GM10248 (cell line): ENCODE results near the gene ORC1.

ENCODE experiments used
- CTCF ChIA-PET: fragments of 300-600 bp; sonication (Branson Sonifier 250); formaldehyde crosslinking; extraction: SDS; loops from one replicate; lab custom pipeline; 2021; ENCODE audit warnings: antibody characterized with exemption; lab: Yijun Ruan, JAX
- POLR2A ChIA-PET: fragments of 350-650 bp; sonication (Branson Sonifier 250); formaldehyde crosslinking; extraction: SDS; loops from one replicate; lab custom pipeline; 2020; ENCODE audit warnings: antibody characterized with exemption; lab: Yijun Ruan, JAX
- DNase-seq: peaks from one replicate; pipeline ENCODE4 v3.0.0; 2012; ENCODE audit errors: extremely low spot score
- TF ChIP-seq, protein P1 (sequence below): IDR thresholded peaks from 2 replicates; pipeline ENCODE4 v1.5.1; 2012; ENCODE audit warnings: mild to moderate bottlenecking, low read depth; ENCODE audit errors: extremely low read depth, missing control alignments, control extremely low read depth

ORC1 gene

DNA sequence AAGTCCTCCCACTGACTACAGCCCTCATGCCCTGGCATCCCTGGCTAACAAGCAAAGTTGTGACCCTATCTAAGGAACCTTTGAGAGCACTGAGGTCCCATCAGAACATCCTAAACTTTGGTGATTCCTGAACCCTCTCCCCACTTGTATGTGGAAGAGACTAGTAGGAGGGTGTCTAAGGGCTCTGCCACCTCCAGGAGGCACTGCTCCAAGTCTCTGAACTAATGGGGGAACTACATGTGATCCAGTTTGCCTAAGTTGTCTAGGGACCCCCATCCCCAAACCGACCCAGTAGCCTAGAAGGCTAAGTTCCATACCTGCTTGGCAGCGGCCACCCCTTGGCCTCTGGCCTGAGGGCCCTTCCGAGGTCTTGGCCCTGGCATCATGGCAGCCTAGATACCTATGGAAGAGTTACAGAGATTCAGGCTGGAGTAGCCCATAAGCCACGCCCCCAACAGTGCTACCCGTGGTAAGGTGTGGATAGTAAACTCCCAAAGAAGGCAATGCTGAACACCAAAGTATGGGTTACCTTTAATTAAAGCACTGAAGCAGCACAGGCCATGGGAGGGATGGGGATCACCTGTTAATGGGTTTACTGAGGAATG is 39.9 kb downstream of the ORC1 start:
- ChIA-PET POLR2A (no interaction called here), CTCF (interaction anchor here (1.5 kb wide), 1 partner anchor 16 kb away, joined by 5 read pairs; no protein-coding TSS in a partner anchor)
- DNase-seq, result no peak
- TF ChIP-seq, protein P1, sequence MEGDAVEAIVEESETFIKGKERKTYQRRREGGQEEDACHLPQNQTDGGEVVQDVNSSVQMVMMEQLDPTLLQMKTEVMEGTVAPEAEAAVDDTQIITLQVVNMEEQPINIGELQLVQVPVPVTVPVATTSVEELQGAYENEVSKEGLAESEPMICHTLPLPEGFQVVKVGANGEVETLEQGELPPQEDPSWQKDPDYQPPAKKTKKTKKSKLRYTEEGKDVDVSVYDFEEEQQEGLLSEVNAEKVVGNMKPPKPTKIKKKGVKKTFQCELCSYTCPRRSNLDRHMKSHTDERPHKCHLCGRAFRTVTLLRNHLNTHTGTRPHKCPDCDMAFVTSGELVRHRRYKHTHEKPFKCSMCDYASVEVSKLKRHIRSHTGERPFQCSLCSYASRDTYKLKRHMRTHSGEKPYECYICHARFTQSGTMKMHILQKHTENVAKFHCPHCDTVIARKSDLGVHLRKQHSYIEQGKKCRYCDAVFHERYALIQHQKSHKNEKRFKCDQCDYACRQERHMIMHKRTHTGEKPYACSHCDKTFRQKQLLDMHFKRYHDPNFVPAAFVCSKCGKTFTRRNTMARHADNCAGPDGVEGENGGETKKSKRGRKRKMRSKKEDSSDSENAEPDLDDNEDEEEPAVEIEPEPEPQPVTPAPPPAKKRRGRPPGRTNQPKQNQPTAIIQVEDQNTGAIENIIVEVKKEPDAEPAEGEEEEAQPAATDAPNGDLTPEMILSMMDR, result no peak

DNA sequence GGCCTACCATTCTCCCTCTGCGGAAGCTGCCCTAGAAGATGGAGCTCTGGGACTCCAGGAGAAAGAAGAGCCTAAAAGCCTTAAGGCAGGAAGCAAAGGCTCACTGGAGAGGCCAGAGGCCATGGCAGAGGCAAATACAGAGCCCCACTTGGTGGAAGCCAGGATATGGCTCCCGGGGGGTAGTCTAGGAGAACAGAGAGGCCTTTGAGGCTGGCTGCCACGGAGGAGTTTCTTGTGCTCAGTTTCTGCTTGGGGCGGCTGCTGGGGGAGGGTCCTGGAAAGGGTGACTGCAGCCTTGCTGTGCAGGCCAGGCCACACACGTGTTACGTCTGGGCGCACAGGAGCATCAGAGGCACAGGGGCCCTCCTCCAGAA is 43.6 kb downstream of the ORC1 start:
- POLR2A ChIA-PET, result no interaction called here
- TF ChIP-seq, protein P1, result no peak
- CTCF ChIA-PET, result interaction anchor here (1.8 to 2.4 kb wide), 2 partner anchors 9 to 12 kb away, joined by 6 to 10 read pairs; no protein-coding TSS in a partner anchor
- DNase-seq, result no peak

DNA sequence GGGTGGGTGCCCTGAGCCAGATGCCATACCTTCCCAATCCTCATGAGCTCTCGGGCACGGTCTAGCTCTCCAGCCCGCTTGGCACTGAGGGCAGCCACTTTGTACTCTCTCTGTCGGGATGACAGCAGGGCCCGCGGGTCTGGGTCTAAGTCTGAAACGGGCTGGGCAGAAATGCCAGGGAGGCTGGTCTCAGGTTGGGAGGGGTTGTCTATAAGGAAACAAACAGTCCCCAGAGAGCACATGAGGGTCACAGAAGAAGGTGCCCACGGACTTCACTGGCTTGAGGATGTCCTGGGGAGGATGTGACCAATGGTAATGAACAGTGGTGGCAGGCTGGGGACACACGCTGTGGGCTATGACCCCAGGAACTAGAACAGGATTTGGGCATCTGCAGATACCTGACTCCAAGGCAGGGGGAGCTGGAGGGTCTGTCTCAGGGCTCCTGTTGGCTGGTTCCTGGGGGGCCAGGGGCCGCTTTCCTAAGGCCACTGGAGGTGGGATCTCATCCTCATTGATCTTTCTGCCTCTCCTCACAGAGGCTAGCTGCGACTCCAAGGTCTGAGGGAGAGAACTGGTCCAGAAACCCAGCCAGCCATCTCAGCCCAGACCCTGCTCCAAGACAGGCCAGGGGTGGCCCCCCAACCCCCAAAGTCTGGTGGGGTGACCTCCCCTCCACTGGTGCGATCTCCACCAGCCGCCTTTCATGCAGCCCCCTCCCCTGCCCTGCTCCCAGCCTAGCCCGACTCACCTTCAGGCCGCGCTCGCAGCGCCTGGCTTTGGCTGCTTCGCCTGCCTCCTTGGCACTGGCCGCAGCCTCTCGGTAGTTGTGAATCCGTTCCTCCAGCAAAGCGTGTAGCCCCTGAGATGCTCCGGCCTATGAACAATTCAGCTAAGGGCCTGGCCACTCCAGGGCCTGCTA is 44.3 kb downstream of the ORC1 start:
- POLR2A ChIA-PET, result no interaction called here
- CTCF ChIA-PET, result interaction anchor here (2.4 kb wide), 1 partner anchor 9 kb away, joined by 10 read pairs; no protein-coding TSS in a partner anchor
- DNase-seq, result no peak
- TF ChIP-seq, protein P1, result no peak

DNA sequence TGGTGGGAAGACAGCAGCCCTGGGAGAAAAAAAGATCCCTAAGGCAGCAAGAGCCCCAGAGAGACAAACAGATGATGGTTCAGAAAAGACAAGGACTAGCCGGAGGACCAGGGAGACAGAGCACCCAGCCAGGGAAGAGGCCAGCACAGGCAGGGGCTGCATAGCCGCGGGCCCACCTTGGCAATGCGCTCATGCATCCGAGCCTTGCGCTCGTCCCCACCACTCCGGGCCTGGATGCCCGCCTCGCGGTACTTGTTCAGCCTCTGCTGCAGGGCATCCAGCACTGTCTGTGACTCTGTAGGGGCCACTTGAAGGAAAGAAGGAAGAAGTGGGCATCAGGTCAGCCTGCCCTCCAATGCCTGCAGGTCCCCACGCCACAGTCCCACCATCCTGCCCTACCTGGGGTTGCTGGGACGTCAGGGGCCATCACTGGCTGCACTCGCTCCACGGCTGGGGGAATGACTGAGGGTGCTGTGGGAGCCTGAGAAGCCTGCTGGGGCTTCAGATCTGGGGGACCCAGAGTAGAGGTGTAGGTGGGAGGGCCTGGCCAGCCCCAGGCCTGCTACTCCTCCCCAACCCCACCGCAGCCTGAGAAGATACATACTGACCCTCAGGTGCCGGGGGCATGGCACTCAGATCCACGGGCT is 45.2 kb downstream of the ORC1 start:
- ChIA-PET CTCF (no interaction called here), POLR2A (no interaction called here)
- TF ChIP-seq, protein P1, result no peak

DNA sequence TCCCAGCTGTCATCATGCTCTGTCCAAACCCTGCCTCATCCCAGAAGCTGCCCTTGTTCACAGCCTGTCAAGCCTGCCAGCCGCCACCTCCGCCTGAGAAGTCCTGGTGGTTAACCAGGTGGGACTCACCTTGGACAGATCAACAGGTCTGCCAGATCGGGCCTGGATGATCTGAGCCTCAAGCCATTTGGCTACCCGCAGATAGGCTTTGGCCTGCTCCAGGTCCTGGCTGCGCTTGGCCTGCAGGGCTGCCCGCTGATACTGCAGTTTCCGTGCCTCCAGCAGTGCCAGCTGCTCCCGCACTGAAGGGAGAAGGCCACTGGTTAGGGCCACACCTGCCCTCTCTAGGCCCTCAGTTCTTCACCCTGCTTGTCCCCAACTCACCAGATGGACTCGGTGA is 46.8 kb downstream of the ORC1 start:
- POLR2A ChIA-PET, result no interaction called here
- TF ChIP-seq, protein P1, result no peak
- CTCF ChIA-PET, result interaction anchor here (0.9 kb wide), 1 partner anchor 9 kb away, joined by 3 read pairs; no protein-coding TSS in a partner anchor
- no peak for DNase-seq

More for the DNA sequence above, 45.2 kb downstream of the ORC1 start:
- no peak for DNase-seq

DNA sequence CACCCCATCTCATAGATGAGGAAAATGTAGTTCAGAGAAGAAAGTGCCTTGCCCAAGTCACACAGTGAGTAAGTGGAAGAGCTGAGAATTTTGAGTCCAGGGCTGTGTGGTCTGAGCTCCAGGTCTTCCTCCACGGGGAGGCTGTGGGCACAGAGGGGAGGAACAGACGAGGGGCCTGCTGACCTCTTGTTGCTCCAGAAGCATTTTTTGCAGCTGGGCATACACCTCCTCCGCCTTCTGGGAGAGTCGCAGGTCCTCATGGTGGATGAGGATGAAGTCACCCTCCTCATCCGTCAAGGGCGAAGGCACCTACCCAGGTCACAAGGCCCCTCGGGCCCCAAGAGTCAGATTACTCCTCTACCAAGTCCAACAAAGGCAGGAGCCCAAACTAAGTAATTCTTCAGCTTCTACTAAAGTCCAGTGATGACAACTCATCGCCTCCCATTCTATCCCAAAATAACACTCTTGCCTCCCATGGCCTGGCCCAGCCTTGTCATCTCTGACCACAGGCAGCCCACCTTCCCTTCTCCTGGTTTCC is 47.3 kb downstream of the ORC1 start:
- TF ChIP-seq, protein P1, result no peak
- no peak for DNase-seq
- ChIA-PET POLR2A (no interaction called here), CTCF (interaction anchor here (0.9 kb wide), 1 partner anchor 9 kb away, joined by 3 read pairs; no protein-coding TSS in a partner anchor)
